ENCODE data around the gene SLC35B2.

The SLC35B2 gene

GRCh38 chr6:44276667-44277640, 19.6 kb upstream of the SLC35B2 start:
- Histone ChIP-seq H3K36me3 (no peaks in the 10 kb centered on the region), H3K4me3 (ENCODE audit: low read depth in 1 of 2, low read length in 1 of 2) (no peak overlapping the region), H3K27me3 (peaks cover 100% of the 10 kb centered on the region), H3K9me3 (no peaks in the 10 kb centered on the region), H3K27ac (no peak overlapping the region), H3K4me1 (ENCODE audit: control insufficient read depth in 1 of 2, insufficient read depth in 1 of 2, low read depth in 1 of 2, low read length in 1 of 2) (peaks cover 0 to 9% of the 10 kb centered on the region in 2 experiments)
- no peak for TF ChIP-seq CTCF (IDR thresholded peaks at IDR 0.05)

GRCh38 chr6:44275749-44276648, 18.7 kb upstream of the SLC35B2 start:
- Histone ChIP-seq H3K27me3 (peaks cover 100% of the 10 kb centered on the region), H3K4me1 (ENCODE audit: control insufficient read depth in 1 of 2, insufficient read depth in 1 of 2, low read depth in 1 of 2, low read length in 1 of 2) (peaks cover 0 to 13% of the 10 kb centered on the region in 2 experiments), H3K9me3 (no peaks in the 10 kb centered on the region), H3K27ac (no peak overlapping the region), H3K4me3 (ENCODE audit: low read depth in 1 of 2, low read length in 1 of 2) (no peak overlapping the region), H3K36me3 (no peaks in the 10 kb centered on the region)
- TF ChIP-seq CTCF (IDR thresholded peaks at IDR 0.05), result no peak

- no peak for TF ChIP-seq CTCF (IDR thresholded peaks at IDR 0.05)
- H3K4me1 ChIP-seq (ENCODE audit: control insufficient read depth in 1 of 2, insufficient read depth in 1 of 2, low read depth in 1 of 2, low read length in 1 of 2), result peaks cover 0 to 17% of the 10 kb centered on the region in 2 experiments
- H3K4me3 ChIP-seq (ENCODE audit: low read depth in 1 of 2, low read length in 1 of 2), result no peak overlapping the region
- H3K36me3 ChIP-seq, result no peaks in the 10 kb centered on the region
- H3K27ac ChIP-seq, result no peak overlapping the region
- H3K9me3 ChIP-seq, result no peaks in the 10 kb centered on the region
- peaks cover 100% of the 10 kb centered on the region for H3K27me3 ChIP-seq
These were observed 18.0 kb upstream of the SLC35B2 start for GRCh38 chr6:44275271-44275748.

GRCh38 chr6:44273617-44274016, 16.3 kb upstream of the SLC35B2 start:
- Histone ChIP-seq H3K36me3 (no peaks in the 10 kb centered on the region), H3K9me3 (no peaks in the 10 kb centered on the region), H3K4me3 (ENCODE audit: low read depth in 1 of 2, low read length in 1 of 2) (no peak overlapping the region), H3K27ac (no peak overlapping the region), H3K4me1 (ENCODE audit: control insufficient read depth in 1 of 2, insufficient read depth in 1 of 2, low read depth in 1 of 2, low read length in 1 of 2) (peaks cover 13 to 29% of the 10 kb centered on the region in 2 experiments), H3K27me3 (peaks cover 100% of the 10 kb centered on the region)
- TF ChIP-seq CTCF (IDR thresholded peaks at IDR 0.05), result no peak

GRCh38 chr6:44272999-44273566, 15.8 kb upstream of the SLC35B2 start:
- Histone ChIP-seq H3K27me3 (peaks cover 99% of the 10 kb centered on the region), H3K4me3 (ENCODE audit: low read depth in 1 of 2, low read length in 1 of 2) (no peak overlapping the region), H3K36me3 (no peaks in the 10 kb centered on the region), H3K4me1 (ENCODE audit: control insufficient read depth in 1 of 2, insufficient read depth in 1 of 2, low read depth in 1 of 2, low read length in 1 of 2) (peaks cover 13 to 29% of the 10 kb centered on the region in 2 experiments), H3K27ac (no peak overlapping the region), H3K9me3 (no peaks in the 10 kb centered on the region)
- no peak for TF ChIP-seq CTCF (IDR thresholded peaks at IDR 0.05)

Data from neutrophil (primary cell).